GM23248 (cell line): ENCODE measurements around the gene FZD10.

Source experiments
- EZH2 ChIP-seq: fragments of 200-600 bp; sonication (generic); IDR thresholded peaks from 2 replicates; pipeline ENCODE4 v1.6.1; 2018; ENCODE audit warnings: antibody characterized with exemption, mild to moderate bottlenecking; ENCODE audit not compliant: insufficient read depth, poor library complexity, severe bottlenecking
- EZH2phosphoT487 ChIP-seq: fragments of 200-600 bp; sonication (generic); IDR thresholded peaks from 2 replicates; pipeline ENCODE4 v1.6.1; 2018; ENCODE audit warnings: antibody characterized with exemption, moderate library complexity, mild to moderate bottlenecking, low read depth; ENCODE audit not compliant: insufficient read depth

- TF ChIP-seq EZH2phosphoT487 = no peak
- no peak for TF ChIP-seq EZH2
These were observed 38.2 kb upstream of the FZD10 start for GRCh38 chr12:130124106-130124505.
